ENCODE data around the gene LIPE. TPM values are rescaled to one million over a fixed set of nuclear protein-coding genes. Genes with fewer than 3 reads are reported as not detected.

The LIPE gene
- total RNA-seq, 1 experiment from 2014 or later: 8.2 TPM

Other genes starting within 250 kb of the LIPE start
- 58.0 and 63.6 TPM in 2 replicates for gene DEDD2, start 209.7 kb downstream of the LIPE start, total RNA-seq (2014; rRNA removed; shearing (Covaris generic))
- gene ZNF526, start 207.1 kb downstream of the LIPE start, total RNA-seq (2014; rRNA removed; shearing (Covaris generic)): 14.6 and 16.1 TPM in 2 replicates
- 29.1 and 40.4 TPM in 2 replicates for gene GSK3A, start 184.8 kb downstream of the LIPE start, total RNA-seq (2014; rRNA removed; shearing (Covaris generic))
- gene ERF, start 172.3 kb downstream of the LIPE start, total RNA-seq (2014; rRNA removed; shearing (Covaris generic)): 73.0 and 106 TPM in 2 replicates
- 16.1 and 20.1 TPM in 2 replicates for gene CIC, start 158.1 kb downstream of the LIPE start, total RNA-seq (2014; rRNA removed; shearing (Covaris generic))
- 3.3 and 5.2 TPM in 2 replicates for gene PRR19, start 125.3 kb downstream of the LIPE start, total RNA-seq (2014; rRNA removed; shearing (Covaris generic))
- gene PAFAH1B3, start 124.8 kb downstream of the LIPE start, total RNA-seq (2014; rRNA removed; shearing (Covaris generic)): 96.5 and 152 TPM in 2 replicates
- gene TMEM145, start 114.1 kb downstream of the LIPE start, total RNA-seq (2014; rRNA removed; shearing (Covaris generic)): 0.38 and 0.41 TPM in 2 replicates
- 26.1 and 33.4 TPM in 2 replicates for gene MEGF8, start 101.8 kb downstream of the LIPE start, total RNA-seq (2014; rRNA removed; shearing (Covaris generic))
- 7.8 and 11.5 TPM in 2 replicates for gene CNFN, start 37.1 kb downstream of the LIPE start, total RNA-seq (2014; rRNA removed; shearing (Covaris generic))
- not detected in 2 replicates for gene CXCL17, start 15.6 kb upstream of the LIPE start, total RNA-seq (2014; rRNA removed; shearing (Covaris generic))
- 0.30 and 0.42 TPM in 2 replicates for gene CEACAM1, start 101.1 kb upstream of the LIPE start, total RNA-seq (2014; rRNA removed; shearing (Covaris generic))
- gene CEACAM8, start 167.5 kb upstream of the LIPE start, total RNA-seq (2014; rRNA removed; shearing (Covaris generic)): not detected in 2 replicates